Measurements from ENCODE around the gene TMC1.

DNA sequence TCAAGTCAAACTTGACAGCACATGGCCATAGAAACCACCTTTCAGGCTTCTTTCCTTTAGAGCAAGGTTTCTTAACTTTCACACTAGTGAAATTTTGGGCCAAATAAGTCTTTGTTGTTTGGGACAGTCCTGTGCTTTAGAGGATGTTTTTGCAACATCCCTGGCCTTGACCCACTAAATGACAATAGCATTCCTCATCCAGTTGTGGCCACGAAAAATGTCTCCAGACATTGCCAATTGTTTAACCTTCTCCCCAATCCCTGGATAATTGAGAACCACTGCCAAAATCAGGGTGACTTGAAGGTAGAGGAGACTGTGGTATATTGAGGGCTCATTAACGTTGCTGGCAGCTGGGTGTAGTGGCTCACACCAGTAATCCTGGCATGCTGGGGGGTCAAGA, 359.4 kb downstream of the TMC1 start:
- TF ChIP-seq, protein P1, sequence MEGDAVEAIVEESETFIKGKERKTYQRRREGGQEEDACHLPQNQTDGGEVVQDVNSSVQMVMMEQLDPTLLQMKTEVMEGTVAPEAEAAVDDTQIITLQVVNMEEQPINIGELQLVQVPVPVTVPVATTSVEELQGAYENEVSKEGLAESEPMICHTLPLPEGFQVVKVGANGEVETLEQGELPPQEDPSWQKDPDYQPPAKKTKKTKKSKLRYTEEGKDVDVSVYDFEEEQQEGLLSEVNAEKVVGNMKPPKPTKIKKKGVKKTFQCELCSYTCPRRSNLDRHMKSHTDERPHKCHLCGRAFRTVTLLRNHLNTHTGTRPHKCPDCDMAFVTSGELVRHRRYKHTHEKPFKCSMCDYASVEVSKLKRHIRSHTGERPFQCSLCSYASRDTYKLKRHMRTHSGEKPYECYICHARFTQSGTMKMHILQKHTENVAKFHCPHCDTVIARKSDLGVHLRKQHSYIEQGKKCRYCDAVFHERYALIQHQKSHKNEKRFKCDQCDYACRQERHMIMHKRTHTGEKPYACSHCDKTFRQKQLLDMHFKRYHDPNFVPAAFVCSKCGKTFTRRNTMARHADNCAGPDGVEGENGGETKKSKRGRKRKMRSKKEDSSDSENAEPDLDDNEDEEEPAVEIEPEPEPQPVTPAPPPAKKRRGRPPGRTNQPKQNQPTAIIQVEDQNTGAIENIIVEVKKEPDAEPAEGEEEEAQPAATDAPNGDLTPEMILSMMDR (IDR thresholded peaks at IDR 0.05 in 4 of 5, conservative IDR thresholded peaks at IDR 0.05 in 1 of 5), result no peak
- TF ChIP-seq POLR2A (IDR thresholded peaks at IDR 0.05), result no peak
